HG02852 (cell line): Measurements from ENCODE around the gene PNN.
"Not testable (repeated sequence)": the region's sequence is repeated elsewhere in the genome, so short reads cannot be mapped to it uniquely, and the experiment has no call there.

Experiments used
- ATAC-seq: cut with Tn5 transposase; IDR thresholded peaks from one replicate; pipeline ENCODE4 v1.9.1; 2021; ENCODE audit warnings: mild to moderate bottlenecking, moderate library complexity; ENCODE audit not compliant: unreplicated experiment

Gene PNN

GRCh38 chr14:39174560-39175444, at the start of gene PNN:
Gene PNN, plus strand, starts transcription at chr14:39175254. Its CDS starts 26 bp downstream, at chr14:39175280.
- ATAC-seq, result peak; percentile 90

DNA sequence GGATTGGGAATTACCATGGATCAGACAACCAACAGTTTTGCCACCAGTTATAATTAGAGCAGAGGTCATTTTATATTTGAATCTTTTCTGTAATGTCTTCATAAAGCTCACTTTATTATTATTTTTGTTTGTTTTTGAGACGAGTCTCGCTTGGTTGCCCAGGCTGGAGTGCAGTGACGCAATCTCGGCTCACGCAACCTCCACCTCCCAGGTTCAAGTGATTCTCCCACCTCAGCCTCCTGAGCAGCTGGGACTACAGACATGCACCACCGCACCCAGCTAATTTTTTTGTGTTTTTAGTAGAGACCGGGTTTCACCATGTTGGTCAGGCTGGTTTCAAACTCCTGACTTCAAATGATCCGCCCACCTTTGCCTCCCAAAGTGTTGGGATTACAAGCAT, 37.2 kb upstream of the PNN start:
- not testable (repeated sequence) for ATAC-seq

- no peak for ATAC-seq
Observed at GRCh38 chr14:39138440-39138839, 36.6 kb upstream of the PNN start.

DNA sequence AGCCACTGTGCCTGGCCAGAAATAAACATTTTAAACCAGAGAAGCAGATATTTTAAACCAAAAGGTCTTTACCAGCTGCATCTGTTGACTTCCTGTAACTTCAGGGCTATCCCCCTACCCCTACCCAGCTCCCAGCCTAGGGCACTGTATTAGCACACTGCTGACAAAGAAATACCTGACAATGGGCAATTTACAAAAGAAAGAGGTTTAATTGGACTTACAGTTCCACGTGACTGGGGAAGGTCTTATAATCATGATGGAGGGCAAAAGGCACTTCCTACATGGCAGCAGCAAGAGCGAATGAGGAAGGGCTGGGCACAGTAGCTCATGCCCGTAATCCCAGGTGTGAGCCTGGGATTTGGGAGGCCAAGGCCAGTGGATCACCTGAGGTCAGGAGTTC, 34.9 kb upstream of the PNN start:
- ATAC-seq, result no peak

GRCh38 chr14:39141623-39142022, 33.4 kb upstream of the PNN start:
- ATAC-seq, result not testable (repeated sequence)

- not testable (repeated sequence) for ATAC-seq
Observed at GRCh38 chr14:39143226-39143625, 31.8 kb upstream of the PNN start.

DNA sequence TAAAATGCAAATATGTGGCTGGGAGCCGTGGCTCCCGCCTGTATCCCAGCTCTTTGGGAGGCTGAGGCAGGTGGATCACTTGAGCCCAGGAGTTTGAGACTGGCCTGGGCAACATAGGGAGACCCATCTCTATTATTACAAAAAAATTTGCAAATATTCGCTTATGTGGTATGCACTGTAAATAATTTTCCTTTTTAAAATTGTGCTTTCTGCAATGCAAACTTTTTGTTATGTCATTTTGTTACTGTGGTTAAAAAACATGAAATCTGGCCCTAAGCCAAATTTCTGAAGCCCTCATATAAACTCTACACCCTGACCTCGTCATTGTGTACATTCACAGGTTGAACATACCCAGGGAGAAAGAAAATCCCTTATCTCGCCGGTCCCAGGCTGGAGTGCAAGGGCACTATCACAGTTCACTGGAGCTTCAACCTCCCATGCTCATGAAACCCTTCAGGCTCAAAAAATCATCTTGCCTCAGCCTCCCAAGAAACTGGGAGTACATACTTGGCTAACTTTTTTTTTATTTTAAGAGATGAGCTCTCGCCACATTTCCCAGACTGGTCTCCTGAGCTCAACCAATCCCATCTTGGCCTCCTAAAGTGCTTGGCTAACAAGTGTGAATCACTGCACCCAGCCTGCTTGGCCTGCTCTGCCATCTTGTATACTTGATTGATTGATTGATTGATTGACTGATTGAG, 29.6 kb upstream of the PNN start:
- no peak for ATAC-seq

GRCh38 chr14:39154594-39155189, 20.4 kb upstream of the PNN start:
- no peak for ATAC-seq

DNA sequence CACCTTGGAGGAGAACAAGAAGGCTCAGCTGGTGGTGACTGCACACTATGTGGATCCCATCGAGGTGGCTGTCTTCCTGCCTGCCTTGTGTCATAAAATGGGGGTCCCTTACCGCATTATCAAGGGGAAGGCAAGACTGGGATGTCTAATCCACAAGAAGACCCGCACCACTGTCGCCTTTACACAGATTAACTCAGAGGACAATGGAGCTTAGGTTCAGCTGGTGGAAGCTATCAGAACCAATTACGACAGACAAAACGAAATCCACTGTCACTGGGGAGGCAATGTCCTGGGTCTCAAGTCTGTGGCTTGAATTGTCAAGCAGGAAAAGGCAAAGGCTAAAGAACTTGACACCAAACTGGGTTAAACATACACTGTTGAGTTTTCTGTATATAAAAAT, 17.6 kb upstream of the PNN start:
- no peak for ATAC-seq

DNA sequence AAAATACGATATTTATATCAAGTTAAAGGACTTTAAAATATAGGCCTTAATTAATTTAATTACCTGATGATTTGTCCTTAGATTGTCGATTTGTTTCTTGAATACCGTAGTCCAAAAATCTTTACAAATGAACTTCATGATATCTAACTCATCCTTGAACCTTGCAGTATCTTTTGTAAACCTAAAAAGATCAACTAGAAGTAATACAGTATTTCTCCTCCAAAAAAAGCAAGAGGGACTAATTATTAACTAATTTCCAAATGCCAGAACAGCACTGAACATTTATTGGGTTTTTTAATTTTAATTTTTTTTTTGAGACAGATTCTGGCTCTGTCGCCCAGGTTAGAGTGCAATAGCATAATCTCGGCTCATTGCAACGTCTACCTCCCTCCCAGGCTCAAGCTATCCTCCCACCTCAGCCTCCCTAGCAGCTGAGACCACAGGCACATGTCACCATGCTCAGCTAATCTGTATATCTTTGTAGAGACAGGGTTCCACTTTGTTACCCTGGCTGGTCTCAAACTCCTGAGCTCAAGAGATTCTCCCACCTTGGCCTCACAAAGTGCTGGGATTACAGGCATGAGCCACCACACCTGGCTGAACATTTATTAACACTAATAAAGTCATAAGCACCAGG, 16.7 kb upstream of the PNN start:
- no peak for ATAC-seq

DNA sequence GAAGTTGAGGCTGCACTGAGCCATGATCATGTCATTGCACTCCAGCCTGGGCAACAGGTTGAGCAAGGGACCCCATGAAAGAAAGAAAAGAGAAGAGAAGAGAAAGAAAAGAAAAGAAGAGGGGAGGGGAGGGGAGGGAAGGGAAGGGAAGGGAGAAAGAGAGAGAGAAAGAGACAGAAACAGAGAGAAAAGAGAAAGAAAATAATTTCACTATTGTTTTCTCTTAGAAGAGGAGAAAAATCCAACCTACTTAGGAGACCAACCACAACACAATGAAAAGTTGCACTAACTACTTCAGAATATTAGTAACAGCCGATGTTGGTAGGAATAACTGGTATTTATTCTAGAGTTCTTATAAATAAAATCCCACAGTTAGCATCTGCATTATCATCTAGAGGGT, 14.6 kb upstream of the PNN start:
- no peak for ATAC-seq

DNA sequence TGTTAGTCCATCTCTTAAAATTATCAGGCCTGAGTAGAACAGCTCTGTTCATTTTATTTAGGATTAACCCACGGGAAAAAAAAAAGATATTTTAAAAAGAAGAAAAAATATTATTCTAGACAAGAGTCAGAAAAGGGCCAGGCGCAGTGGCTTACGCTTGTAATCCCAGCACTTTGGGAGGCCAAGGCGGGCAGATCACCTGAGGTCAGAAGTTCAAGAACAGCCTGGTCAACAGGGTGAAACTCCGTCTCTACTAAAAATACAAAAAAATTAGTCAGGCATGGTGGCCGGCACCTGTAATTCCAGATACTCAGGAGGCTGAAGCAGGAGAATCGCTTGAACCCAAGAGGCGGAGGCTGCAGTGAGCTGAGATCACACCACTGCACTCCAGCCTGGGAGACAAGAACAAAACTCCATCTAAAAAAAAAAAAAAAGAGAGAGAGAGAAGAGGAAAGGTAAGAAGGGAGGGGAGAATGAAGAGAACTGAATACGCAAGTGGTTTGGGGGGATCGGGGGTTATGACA, 7.2 kb upstream of the PNN start:
- ATAC-seq, result not testable (repeated sequence)

GRCh38 chr14:39168591-39168990, 6.5 kb upstream of the PNN start:
- ATAC-seq, result no peak

DNA sequence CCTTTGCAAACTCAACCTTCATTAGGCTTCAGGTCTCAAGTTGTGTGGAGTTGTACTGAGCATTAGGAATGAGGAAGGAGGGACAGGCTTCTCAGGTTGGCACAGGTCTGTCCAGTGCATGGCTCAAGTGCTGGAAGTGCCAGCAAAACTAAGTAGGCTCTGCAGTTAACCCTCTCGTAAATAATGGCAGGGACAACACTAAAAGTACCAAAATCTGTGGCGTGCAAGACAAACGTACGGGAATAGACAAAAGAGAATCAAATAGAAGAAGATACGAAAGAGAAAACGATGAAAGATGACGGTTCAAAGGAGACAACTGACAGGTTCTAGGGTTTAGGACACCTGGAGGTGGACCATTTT, 5.5 kb upstream of the PNN start:
- no peak for ATAC-seq

DNA sequence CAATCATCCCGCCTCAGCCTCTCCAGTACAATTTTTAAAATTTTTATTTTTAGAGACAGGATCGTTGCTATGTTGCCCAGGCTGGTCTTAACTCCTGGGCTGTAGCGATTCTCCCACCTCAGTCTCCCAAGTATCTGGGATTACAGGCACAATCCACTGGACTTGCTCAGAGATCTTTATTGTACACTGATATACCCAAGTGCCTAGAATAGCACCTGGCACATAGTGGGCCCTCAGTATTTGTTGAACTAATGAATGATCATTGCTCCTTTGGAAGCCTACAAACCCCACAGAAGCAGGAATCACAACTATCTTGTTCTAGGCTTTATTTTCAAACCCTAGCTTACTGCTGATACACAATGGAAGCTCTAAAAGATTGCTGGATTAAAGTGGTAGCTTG, 1.9 kb upstream of the PNN start:
- no peak for ATAC-seq

DNA sequence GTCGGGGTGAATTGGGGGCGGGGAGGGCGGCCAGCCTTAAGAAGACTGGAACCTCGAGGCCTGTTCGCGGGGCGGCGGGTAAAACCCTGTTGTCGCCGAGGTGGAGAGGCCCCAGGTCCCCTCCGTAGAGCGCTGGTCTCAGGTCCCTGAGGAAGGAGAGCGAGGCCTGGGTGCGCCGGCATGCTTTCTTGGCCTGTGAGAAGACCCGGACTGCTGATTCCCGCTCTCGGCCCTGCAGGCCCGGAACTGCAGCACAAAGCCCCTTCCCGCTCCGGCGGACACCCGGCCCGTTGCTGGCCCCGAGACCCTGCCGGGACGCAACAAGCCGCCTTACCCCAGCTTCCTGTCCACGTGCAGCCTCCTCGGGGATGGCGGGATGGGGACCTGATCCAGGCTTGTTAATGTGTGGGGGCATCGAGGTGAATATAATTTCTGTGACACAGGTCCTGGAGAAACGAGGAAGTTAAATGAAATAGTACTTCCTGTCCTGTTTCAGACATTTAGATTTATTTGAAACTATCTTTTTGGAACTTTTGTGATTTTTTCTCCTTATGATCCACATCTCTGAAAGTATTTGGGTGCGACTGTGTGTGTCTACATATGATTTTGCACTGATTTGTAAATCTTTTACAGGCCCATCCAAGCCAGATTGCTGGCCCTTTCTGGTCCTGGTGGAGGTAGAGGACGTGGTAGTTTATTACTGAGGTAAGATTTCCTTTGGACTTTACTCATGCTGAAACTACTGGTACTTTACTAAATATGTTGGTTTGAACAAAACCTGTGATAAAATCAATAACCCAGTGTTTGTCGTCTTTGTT, 600 bp downstream of the PNN start:
- ATAC-seq, result peak; percentile 9

- ATAC-seq, result no peak
Observed at GRCh38 chr14:39176263-39177167, 1.5 kb downstream of the PNN start.

DNA sequence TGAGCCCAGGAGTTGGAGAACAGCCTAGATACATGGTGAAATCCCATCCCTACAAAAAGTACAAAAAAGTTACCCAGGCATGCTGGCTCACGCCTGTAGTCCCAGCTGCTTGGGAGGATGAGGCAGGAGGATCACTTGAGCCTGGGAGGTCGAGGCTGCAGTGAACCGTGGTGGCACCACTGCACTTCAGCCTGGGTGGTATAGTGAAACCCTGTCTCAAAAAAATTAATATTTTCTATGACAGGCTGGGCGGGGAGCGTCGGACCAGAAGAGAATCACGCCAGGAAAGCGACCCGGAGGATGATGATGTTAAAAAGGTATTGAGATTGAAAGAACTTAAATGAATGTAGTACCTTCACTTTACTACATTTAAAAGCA, 2.1 kb downstream of the PNN start:
- no peak for ATAC-seq

GRCh38 chr14:39179042-39179441, 4.0 kb downstream of the PNN start:
- no peak for ATAC-seq
